Hepatocyte (in vitro differentiated cells): ENCODE data around the gene GNA14. TPM values are rescaled to one million over a fixed set of nuclear protein-coding genes. Genes with fewer than 3 reads are reported as not detected.

Source experiments
- DNase-seq: peaks from one replicate; pipeline ENCODE4 v3.0.0-alpha.2; 2016; ENCODE audit warnings: low spot score
- H2AFZ ChIP-seq: fragments of 200-600 bp; sonication (generic); 2 replicates; pipeline ENCODE4 v1.6.0; 2016; ENCODE audit warnings: antibody characterized with exemption, mild to moderate bottlenecking
- H3K27ac ChIP-seq: fragments of 200-600 bp; sonication (generic); 2 replicates; pipeline ENCODE4 v1.5.1; 2016; ENCODE audit warnings: mild to moderate bottlenecking
- H3K27me3 ChIP-seq: fragments of 200-600 bp; sonication (generic); 2 replicates; pipeline ENCODE4 v1.6.1; 2016
- H3K36me3 ChIP-seq: fragments of 200-600 bp; sonication (generic); replicated peaks from 2 replicates; pipeline ENCODE4 v1.5.1; 2016; ENCODE audit warnings: low read depth; ENCODE audit not compliant: insufficient read depth
- H3K4me1 ChIP-seq: fragments of 200-600 bp; sonication (generic); 2 replicates; pipeline ENCODE4 v1.5.1; 2016; ENCODE audit warnings: mild to moderate bottlenecking, moderate library complexity; ENCODE audit not compliant: insufficient read depth
- H3K4me2 ChIP-seq: fragments of 200-600 bp; sonication (generic); 2 replicates; pipeline ENCODE4 v1.6.0; 2016
- H3K4me3 ChIP-seq: fragments of 200-600 bp; sonication (generic); 2 replicates; pipeline ENCODE4 v1.5.1; 2016; ENCODE audit warnings: mild to moderate bottlenecking
- H3K79me2 ChIP-seq: fragments of 200-600 bp; sonication (generic); 2 replicates; pipeline ENCODE4 v1.6.0; 2017; ENCODE audit warnings: mild to moderate bottlenecking
- H3K9me2 ChIP-seq: fragments of 200-600 bp; sonication (generic); replicated peaks from 2 replicates; pipeline ENCODE4 v1.6.0; 2017; ENCODE audit warnings: mild to moderate bottlenecking; ENCODE audit not compliant: insufficient read depth
- H3K9me3 ChIP-seq: fragments of 200-600 bp; sonication (generic); 2 replicates; pipeline ENCODE4 v1.5.1; 2016; ENCODE audit warnings: low read depth, mild to moderate bottlenecking
- H4K20me1 ChIP-seq: fragments of 200-600 bp; sonication (generic); 2 replicates; pipeline ENCODE4 v1.6.0; 2016; ENCODE audit warnings: mild to moderate bottlenecking; ENCODE audit not compliant: insufficient read depth, poor library complexity, severe bottlenecking
- CTCF ChIP-seq: fragments of 200-600 bp; sonication (generic); IDR thresholded peaks from 2 replicates; pipeline ENCODE4 v1.5.1; 2016; ENCODE audit warnings: antibody characterized with exemption, mild to moderate bottlenecking; ENCODE audit not compliant: poor library complexity
- EZH2 ChIP-seq: fragments of 200-600 bp; sonication (generic); IDR thresholded peaks from 2 replicates; pipeline ENCODE4 v1.6.1; 2016; ENCODE audit warnings: antibody characterized with exemption, mild to moderate bottlenecking, borderline replicate concordance
- EZH2phosphoT487 ChIP-seq: fragments of 200-600 bp; sonication (generic); IDR thresholded peaks from one replicate; pipeline ENCODE4 v1.6.1; 2018; ENCODE audit warnings: antibody characterized with exemption, mild to moderate bottlenecking, low read depth, moderate library complexity; ENCODE audit not compliant: unreplicated experiment, severe bottlenecking
- WGBS: methylation state at CpG from one replicate; pipeline ENCODE4 v1.1.6; 2016; ENCODE audit warnings: low lambda C conversion rate; ENCODE audit errors: missing lambda C conversion rate; 5-methylcytosine and 5-hydroxymethylcytosine counted together
- polyA plus RNA-seq: library from polyadenylated mRNA; unstranded; fragments of >200 nt; fragmentation: Nextera tagmentation; extraction: Ambion mirVana; gene quantifications from 2 replicates; pipeline ENCODE4 v1.2.1, GENCODE V29; 2016
- total RNA-seq: library from RNA; depleted of rRNA; stranded (reverse); fragments of >200 nt; gene quantifications from 2 replicates; pipeline ENCODE4 v1.2.3, GENCODE V29; 2014

Gene GNA14
- total and polyA plus RNA-seq, 2 experiments from 2014 or later: 1.2 to 3.1 TPM

DNA sequence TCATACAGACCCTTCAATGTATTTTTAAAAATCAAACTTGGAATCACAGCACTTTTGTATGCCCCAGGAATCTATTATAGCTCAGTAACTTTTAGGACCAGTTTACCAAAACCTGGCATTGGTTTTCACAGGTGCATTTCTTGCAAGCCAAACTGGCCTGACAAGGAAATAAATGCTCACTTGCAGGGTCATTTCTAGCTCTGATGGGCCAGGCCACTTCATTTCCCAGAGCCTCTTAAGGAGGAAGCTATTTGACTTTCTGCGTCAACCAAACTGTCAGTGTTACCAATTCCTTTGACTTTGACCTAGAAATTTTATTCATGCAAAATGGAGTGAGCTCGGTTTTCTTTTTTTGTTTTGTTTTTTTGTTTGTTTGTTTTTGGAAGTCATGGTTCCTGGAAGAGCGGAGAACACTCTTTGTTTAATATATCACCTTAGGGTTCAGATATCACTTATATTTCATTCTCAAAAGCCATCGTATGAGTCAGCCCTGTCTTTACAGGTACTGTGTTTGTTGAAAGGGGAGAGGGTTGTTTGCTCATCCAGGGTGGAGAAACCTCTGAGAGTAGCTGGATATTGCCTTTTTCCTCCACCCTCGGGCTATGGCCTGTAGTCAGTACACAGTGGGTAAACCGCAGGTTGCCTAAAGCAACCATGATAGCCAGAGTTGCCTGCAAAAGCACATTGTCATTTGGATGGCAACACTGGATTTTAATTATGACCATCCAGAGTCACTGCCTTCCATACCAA lies 58.9 kb downstream of the GNA14 start:
- H3K27ac ChIP-seq: peak overlapping the region; percentile 72
- WGBS: 41% methylated on average over 6 of the region's 6 CpGs
- H3K9me3 ChIP-seq: no peaks in the 10 kb centered on the region
- no peaks in the 10 kb centered on the region for H3K79me2 ChIP-seq
- peak; percentile 56 for DNase-seq
- H3K4me3 ChIP-seq: no peak overlapping the region
- no peak overlapping the region for H2AFZ ChIP-seq
- H3K4me1 ChIP-seq: peaks cover 15% of the 10 kb centered on the region
- no peaks in the 10 kb centered on the region for H3K27me3 ChIP-seq
- H3K4me2 ChIP-seq: no peak overlapping the region
- TF ChIP-seq EZH2phosphoT487: no peak
- no peak for TF ChIP-seq CTCF
- no peak for TF ChIP-seq EZH2
- H4K20me1 ChIP-seq: no peaks in the 10 kb centered on the region
- H3K36me3 ChIP-seq: no peaks in the 10 kb centered on the region
- no peaks in the 10 kb centered on the region for H3K9me2 ChIP-seq

DNA sequence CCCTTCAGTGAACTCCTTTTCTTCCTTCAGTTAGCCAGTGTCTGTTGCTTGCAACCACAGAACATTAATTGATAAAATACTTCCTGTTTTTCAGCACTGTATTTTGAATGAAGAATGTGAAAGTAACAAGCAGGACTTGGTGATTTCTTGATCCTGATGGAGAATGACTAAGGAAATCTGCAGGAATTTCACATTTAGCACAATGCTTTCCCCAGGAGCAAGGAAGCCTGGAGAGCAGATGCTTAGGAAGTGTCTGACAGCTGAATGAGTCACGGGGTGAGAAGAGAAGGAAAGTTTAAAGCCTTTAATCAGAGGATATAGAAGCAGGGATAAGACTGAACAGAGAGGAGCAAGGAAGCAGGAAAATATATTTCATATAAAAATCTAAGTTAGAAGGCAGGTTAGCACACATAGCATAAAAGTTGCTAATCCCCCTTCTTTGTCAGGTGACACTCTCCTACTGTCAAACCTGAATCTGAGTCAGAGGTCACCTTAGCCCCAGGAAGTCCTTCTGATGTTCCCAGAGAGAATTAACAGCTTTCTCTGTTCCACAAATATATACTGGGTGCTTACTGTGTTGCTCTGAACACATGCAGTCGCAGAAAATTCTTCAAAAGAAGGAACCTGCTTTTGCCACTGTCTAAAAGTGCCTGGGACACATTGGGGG lies 59.7 kb downstream of the GNA14 start:
- WGBS: 17% methylated on average over 2 of the region's 2 CpGs
- Histone ChIP-seq H3K27ac (peak overlapping the region; percentile 72), H3K4me2 (no peak overlapping the region)

GRCh38 chr9:77587851-77588250 lies 60.3 kb downstream of the GNA14 start:
- H3K4me2 ChIP-seq: no peak overlapping the region
- TF ChIP-seq EZH2phosphoT487 (no peak), EZH2 (no peak), CTCF (no peak)
- H3K27me3 ChIP-seq: no peaks in the 10 kb centered on the region
- H4K20me1 ChIP-seq: no peaks in the 10 kb centered on the region
- no peak overlapping the region for H2AFZ ChIP-seq
- H3K9me3 ChIP-seq: no peaks in the 10 kb centered on the region
- no peak overlapping the region for H3K4me3 ChIP-seq
- WGBS: 53% methylated on average over 2 of the region's 2 CpGs
- no peaks in the 10 kb centered on the region for H3K9me2 ChIP-seq
- peak overlapping the region; percentile 72 for H3K27ac ChIP-seq
- no peaks in the 10 kb centered on the region for H3K79me2 ChIP-seq
- H3K4me1 ChIP-seq: peaks cover 18% of the 10 kb centered on the region
- no peak for DNase-seq
- no peaks in the 10 kb centered on the region for H3K36me3 ChIP-seq

More for the DNA sequence above, 59.7 kb downstream of the GNA14 start:
- no peak for TF ChIP-seq EZH2phosphoT487
- TF ChIP-seq EZH2: no peak
- no peak for TF ChIP-seq CTCF
- Histone ChIP-seq H3K36me3 (no peaks in the 10 kb centered on the region), H3K9me2 (no peaks in the 10 kb centered on the region), H3K27me3 (no peaks in the 10 kb centered on the region), H3K4me1 (peaks cover 15% of the 10 kb centered on the region), H4K20me1 (no peaks in the 10 kb centered on the region), H3K4me3 (no peak overlapping the region), H3K9me3 (no peaks in the 10 kb centered on the region), H2AFZ (no peak overlapping the region), H3K79me2 (no peaks in the 10 kb centered on the region)
- DNase-seq: peak; percentile 59
